Smooth muscle cell (in vitro differentiated cells): Measurements from ENCODE around the gene CDH6. TPM values are rescaled to one million over a fixed set of nuclear protein-coding genes. Genes with fewer than 3 reads are reported as not detected.

ENCODE experiments used
- DNase-seq: peaks from one replicate; lab custom pipeline; 2025; ENCODE audit not compliant: unreplicated experiment; lab: John Stamatoyannopoulos, UW
- H2AFZ ChIP-seq: fragments of 200-600 bp; sonication (generic); 2 replicates; pipeline ENCODE4 v1.6.0; 2016; ENCODE audit warnings: antibody characterized with exemption, low read depth, mild to moderate bottlenecking
- H3F3A ChIP-seq: fragments of 200-600 bp; sonication (generic); 2 replicates; pipeline ENCODE4 v1.6.0; 2017; ENCODE audit warnings: antibody characterized with exemption, low read depth
- H3K27ac ChIP-seq: fragments of 200-600 bp; sonication (generic); 2 replicates; pipeline ENCODE4 v1.5.1; 2016; ENCODE audit warnings: low read depth, mild to moderate bottlenecking
- H3K27me3 ChIP-seq: fragments of 200-600 bp; sonication (generic); 2 replicates; pipeline ENCODE4 v1.6.1; 2016; ENCODE audit warnings: low read depth, mild to moderate bottlenecking
- H3K36me3 ChIP-seq: fragments of 200-600 bp; sonication (generic); 2 replicates; pipeline ENCODE4 v1.5.1; 2016; ENCODE audit warnings: low read depth
- H3K4me1 ChIP-seq: fragments of 200-600 bp; sonication (generic); 2 replicates; pipeline ENCODE4 v1.5.1; 2016; ENCODE audit warnings: low read depth
- H3K4me2 ChIP-seq: fragments of 200-600 bp; sonication (generic); 2 replicates; pipeline ENCODE4 v1.6.0; 2016; ENCODE audit warnings: mild to moderate bottlenecking
- H3K4me3 ChIP-seq: fragments of 200-600 bp; sonication (generic); 2 replicates; pipeline ENCODE4 v1.5.1; 2016; ENCODE audit warnings: mild to moderate bottlenecking
- H3K79me2 ChIP-seq: fragments of 200-600 bp; sonication (generic); 2 replicates; pipeline ENCODE4 v1.6.0; 2016; ENCODE audit warnings: low read depth, mild to moderate bottlenecking
- H3K9ac ChIP-seq: fragments of 200-600 bp; sonication (generic); 2 replicates; pipeline ENCODE4 v1.6.0; 2016; ENCODE audit warnings: low read depth
- H3K9me3 ChIP-seq: fragments of 200-600 bp; sonication (generic); replicated peaks from 2 replicates; pipeline ENCODE4 v1.5.1; 2016; ENCODE audit warnings: low read depth
- H4K20me1 ChIP-seq: fragments of 200-600 bp; sonication (generic); 2 replicates; pipeline ENCODE4 v1.6.0; 2016; ENCODE audit warnings: low read depth
- WGBS: methylation state at CpG from one replicate; pipeline ENCODE4 v1.1.7; 2016; ENCODE audit warnings: low lambda C conversion rate; 5-methylcytosine and 5-hydroxymethylcytosine counted together
- polyA plus RNA-seq: library from polyadenylated mRNA; unstranded; fragments of >200 nt; fragmentation: Nextera tagmentation; extraction: Ambion mirVana; gene quantifications from 2 replicates; pipeline ENCODE4 v1.2.1, GENCODE V29; 2016
- total RNA-seq: library from RNA; depleted of rRNA; stranded (reverse); fragments of >200 nt; gene quantifications from 2 replicates; pipeline ENCODE4 v1.2.3, GENCODE V29; 2014
- TF ChIP-seq, protein P1 (sequence below): fragments of 200-600 bp; sonication (generic); IDR thresholded peaks from 2 replicates; pipeline ENCODE4 v1.5.1; 2017; ENCODE audit warnings: borderline replicate concordance, mild to moderate bottlenecking, antibody characterized with exemption; ENCODE audit not compliant: insufficient read depth, poor library complexity, severe bottlenecking

Gene CDH6
- total and polyA plus RNA-seq, 2 experiments from 2014 or later: 1.5 to 5.9 TPM

DNA sequence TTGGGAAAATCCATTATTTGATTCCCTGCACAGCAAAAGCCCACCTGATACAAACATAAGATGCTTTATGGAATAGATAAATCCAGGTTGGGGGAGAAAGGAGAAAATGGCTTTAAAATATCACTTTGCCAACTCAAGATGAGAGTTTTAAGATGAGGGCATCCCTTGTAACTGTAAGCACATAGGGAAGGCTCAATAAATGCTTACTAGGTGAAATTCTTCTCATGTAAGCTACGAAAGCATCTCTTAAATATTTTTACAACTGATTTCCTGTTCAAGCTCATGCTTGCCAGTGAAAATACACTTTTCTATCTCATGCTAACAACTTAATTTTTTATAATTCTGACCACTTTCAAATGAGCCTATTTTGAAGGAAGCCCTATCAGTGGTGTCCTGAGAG, 11.5 kb downstream of the CDH6 start:
- Histone ChIP-seq H3K27me3 (peaks cover 23% of the 10 kb centered on the region), H3K36me3 (no peaks in the 10 kb centered on the region), H2AFZ (no peak overlapping the region), H3K27ac (no peak overlapping the region), H3K9me3 (no peaks in the 10 kb centered on the region), H3F3A (no peaks in the 10 kb centered on the region), H3K9ac (no peak overlapping the region), H3K79me2 (no peaks in the 10 kb centered on the region), H3K4me3 (no peak overlapping the region), H3K4me2 (no peak overlapping the region), H3K4me1 (no peaks in the 10 kb centered on the region), H4K20me1 (no peaks in the 10 kb centered on the region)
- WGBS: 83% methylated on average over 1 of the region's 1 CpG
- TF ChIP-seq, protein P1, sequence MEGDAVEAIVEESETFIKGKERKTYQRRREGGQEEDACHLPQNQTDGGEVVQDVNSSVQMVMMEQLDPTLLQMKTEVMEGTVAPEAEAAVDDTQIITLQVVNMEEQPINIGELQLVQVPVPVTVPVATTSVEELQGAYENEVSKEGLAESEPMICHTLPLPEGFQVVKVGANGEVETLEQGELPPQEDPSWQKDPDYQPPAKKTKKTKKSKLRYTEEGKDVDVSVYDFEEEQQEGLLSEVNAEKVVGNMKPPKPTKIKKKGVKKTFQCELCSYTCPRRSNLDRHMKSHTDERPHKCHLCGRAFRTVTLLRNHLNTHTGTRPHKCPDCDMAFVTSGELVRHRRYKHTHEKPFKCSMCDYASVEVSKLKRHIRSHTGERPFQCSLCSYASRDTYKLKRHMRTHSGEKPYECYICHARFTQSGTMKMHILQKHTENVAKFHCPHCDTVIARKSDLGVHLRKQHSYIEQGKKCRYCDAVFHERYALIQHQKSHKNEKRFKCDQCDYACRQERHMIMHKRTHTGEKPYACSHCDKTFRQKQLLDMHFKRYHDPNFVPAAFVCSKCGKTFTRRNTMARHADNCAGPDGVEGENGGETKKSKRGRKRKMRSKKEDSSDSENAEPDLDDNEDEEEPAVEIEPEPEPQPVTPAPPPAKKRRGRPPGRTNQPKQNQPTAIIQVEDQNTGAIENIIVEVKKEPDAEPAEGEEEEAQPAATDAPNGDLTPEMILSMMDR: no peak
- DNase-seq: no peak

DNA sequence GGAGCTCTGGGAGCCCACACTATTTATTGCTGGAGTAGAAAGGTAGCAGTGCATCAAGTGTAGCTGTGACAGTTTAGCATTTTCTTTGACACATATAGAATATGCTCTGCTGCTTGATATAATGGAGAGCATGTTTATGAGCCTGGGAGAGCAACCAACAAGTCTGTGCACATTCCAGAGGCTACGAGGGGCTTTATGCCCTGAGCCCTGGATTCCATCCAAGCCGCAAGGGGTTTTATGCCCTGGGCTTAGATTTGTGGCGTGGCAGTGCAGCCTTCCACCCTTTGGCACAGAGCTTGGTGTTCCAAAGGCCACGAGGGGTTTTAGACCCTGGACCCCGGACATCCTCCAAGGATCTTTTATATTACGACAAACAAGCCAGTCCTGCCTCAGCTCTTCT, 14.6 kb downstream of the CDH6 start:
- no peak overlapping the region for H2AFZ ChIP-seq
- H3K9ac ChIP-seq: no peak overlapping the region
- no peaks in the 10 kb centered on the region for H3F3A ChIP-seq
- DNase-seq: no peak
- no peak overlapping the region for H3K4me2 ChIP-seq
- H3K9me3 ChIP-seq: no peaks in the 10 kb centered on the region
- H3K4me1 ChIP-seq: no peaks in the 10 kb centered on the region
- WGBS: 58% methylated on average over 6 of the region's 6 CpGs
- no peak overlapping the region for H3K4me3 ChIP-seq
- no peaks in the 10 kb centered on the region for H3K79me2 ChIP-seq
- H3K27ac ChIP-seq: no peak overlapping the region
- TF ChIP-seq, protein P1: no peak
- peaks cover 18% of the 10 kb centered on the region for H3K27me3 ChIP-seq
- H4K20me1 ChIP-seq: no peaks in the 10 kb centered on the region
- no peaks in the 10 kb centered on the region for H3K36me3 ChIP-seq

DNA sequence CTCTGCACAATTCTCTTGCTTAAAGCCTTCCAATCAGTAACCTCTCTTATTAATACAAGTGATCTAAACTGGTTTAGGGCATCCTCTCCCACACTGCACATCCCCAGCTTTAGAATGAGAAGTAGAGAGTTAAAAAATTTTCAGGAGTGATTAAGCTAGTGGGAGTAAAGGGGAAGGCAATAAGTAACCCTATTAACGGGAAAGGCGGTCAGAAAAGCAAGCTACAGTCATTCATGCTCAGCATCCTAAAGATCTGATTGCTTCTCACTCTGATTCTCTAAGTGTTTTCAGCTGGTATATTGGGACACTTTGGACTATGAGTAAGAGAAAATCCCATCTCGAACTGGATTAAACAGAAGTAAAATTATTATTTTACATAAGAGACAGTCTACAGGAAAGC, 15.8 kb downstream of the CDH6 start:
- no peak for DNase-seq
- no peak overlapping the region for H3K27ac ChIP-seq
- H3K36me3 ChIP-seq: no peaks in the 10 kb centered on the region
- no peaks in the 10 kb centered on the region for H3K79me2 ChIP-seq
- H2AFZ ChIP-seq: no peak overlapping the region
- no peaks in the 10 kb centered on the region for H3F3A ChIP-seq
- no peaks in the 10 kb centered on the region for H3K9me3 ChIP-seq
- WGBS: 85% methylated on average over 3 of the region's 3 CpGs
- no peak overlapping the region for H3K4me2 ChIP-seq
- no peak overlapping the region for H3K9ac ChIP-seq
- no peak overlapping the region for H3K4me3 ChIP-seq
- H3K4me1 ChIP-seq: no peaks in the 10 kb centered on the region
- TF ChIP-seq, protein P1: no peak
- H3K27me3 ChIP-seq: peaks cover 13% of the 10 kb centered on the region
- no peaks in the 10 kb centered on the region for H4K20me1 ChIP-seq

DNA sequence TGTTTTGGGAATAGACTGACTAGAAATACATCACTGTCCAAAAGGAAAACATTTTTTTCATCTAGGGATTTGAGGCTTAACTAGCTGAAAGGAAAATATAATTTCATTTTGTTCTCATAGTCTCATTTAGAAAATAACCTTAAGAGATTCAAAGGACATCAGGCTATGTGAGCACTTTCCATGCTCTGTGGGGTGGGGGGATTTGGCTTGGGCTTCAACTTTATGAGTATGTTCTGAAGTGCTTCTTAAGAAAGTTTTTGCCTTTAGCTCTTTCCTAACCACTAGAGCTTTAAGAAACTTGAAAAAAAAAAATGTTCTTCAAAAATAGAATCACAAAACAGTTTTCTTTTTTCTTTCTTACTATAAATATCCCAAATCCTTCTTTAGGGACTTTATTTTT, 17.6 kb downstream of the CDH6 start:
- Histone ChIP-seq H3F3A (no peaks in the 10 kb centered on the region), H3K79me2 (no peaks in the 10 kb centered on the region), H3K9ac (no peak overlapping the region), H3K4me2 (no peak overlapping the region), H3K4me3 (no peak overlapping the region), H3K27ac (no peak overlapping the region), H3K9me3 (no peaks in the 10 kb centered on the region), H3K27me3 (no peaks in the 10 kb centered on the region), H2AFZ (no peak overlapping the region), H3K36me3 (no peaks in the 10 kb centered on the region), H3K4me1 (no peaks in the 10 kb centered on the region), H4K20me1 (no peaks in the 10 kb centered on the region)
- no peak for DNase-seq
- TF ChIP-seq, protein P1: no peak
